ENCODE data around the gene FOXP4.

FOXP4 gene

DNA sequence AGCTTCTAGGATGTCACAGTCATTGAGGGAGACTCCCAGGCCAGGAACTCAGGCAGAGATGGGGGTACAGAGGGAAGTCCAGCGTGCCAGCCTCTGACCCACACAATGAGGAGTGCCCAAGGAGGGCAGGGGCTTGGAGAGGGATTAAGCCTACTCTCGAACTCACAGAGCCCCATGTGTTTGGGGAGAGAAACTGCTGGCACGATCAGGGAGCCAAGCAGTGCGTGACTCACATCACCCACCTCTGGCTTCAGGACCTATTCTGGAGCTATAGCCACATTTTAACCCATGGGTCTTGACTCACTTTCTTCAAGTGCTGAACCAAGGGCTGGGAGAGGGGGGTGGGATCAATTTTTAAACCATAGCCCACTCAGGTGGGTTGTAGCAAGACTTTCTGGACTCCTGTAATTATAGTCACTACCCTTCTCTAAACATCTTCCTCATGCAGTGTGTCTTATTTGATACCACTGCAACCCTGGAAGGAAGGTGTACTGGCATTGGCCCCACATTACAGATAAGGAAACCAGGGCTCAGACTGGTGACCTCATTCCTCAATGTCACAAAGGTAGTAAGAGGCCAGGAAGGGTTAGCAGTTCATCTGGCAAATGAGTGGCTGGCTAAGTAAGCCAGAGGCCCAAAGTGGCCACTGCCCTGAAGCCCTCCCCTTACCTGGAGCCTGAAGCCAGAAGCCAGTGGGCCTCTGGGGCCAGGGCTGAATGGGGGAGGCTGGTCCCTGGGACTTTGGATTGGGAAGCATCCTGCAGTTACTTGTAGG is 12.0 kb downstream of the FOXP4 start:
- DNase-seq (ENCODE audit: insufficient read length, low spot score) (no peak), FAIRE-seq (no peak)
- no peak for TF ChIP-seq POLR2A (IDR thresholded peaks at IDR 0.05; ENCODE audit: low read depth, low read length)

DNA sequence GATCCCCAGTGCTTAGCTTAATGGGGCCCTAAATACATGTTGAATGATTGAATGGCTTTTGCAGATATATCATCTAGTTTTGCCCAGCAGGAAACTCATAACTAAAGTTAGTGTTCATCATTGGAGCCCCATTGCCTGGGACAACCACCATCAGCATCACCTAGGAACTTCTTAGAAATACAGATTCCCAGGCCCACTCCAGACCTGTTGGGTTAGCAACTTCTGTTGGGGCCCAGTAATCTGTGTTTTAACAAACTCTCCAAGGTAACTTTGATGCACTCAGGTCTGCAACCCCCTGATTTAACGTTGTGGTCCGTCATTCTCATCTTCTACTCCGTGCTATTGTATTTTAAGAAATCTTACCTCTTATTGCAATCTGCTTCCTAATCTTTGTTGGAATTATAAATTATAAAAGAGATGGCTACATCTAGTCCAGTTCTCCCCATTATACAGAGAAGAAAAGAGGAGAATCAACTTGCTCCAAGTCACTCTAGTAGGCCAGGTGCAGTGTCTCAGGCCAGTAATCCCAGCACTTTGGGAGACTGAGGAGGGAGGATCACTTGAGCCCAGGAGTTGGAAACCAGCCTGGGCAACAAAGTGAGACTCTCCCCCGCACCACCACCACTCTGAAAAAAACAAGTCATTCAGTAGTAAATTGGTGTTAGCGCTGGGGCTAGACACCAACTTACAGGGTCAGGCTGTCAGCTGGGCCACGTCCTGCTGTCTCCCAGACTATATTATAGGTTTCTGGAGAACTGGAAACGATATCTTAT is 13.7 kb downstream of the FOXP4 start:
- FAIRE-seq (no peak), DNase-seq (ENCODE audit: insufficient read length, low spot score) (no peak)
- no peak for TF ChIP-seq POLR2A (IDR thresholded peaks at IDR 0.05; ENCODE audit: low read depth, low read length)

DNA sequence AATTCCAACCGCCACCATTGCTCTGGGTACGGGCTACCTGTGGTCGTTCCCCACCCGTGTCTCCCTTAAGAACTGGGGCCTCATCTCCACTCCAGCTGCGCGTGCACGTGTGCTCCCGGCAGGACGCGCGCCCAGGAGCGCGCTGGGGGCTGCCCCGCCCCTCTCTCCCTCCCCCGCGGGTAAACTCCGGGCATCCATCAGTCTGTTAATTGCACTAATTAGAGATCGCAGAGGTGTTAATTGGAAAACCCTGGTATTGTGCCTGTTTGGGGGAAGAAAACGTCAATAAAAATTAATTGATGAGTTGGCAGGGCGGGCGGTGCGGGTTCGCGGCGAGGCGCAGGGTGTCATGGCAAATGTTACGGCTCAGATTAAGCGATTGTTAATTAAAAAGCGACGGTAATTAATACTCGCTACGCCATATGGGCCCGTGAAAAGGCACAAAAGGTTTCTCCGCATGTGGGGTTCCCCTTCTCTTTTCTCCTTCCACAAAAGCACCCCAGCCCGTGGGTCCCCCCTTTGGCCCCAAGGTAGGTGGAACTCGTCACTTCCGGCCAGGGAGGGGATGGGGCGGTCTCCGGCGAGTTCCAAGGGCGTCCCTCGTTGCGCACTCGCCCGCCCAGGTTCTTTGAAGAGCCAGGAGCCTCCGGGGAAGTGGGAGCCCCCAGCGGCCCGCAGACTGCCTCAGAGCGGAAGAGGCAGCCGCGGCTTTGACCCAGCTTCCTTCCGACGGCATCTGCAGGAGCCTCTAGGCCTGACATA is 14.4 kb downstream of the FOXP4 start:
- no peak for TF ChIP-seq POLR2A (IDR thresholded peaks at IDR 0.05; ENCODE audit: low read depth, low read length)
- DNase-seq (ENCODE audit: insufficient read length, low spot score) (no peak), FAIRE-seq (no peak)

DNA sequence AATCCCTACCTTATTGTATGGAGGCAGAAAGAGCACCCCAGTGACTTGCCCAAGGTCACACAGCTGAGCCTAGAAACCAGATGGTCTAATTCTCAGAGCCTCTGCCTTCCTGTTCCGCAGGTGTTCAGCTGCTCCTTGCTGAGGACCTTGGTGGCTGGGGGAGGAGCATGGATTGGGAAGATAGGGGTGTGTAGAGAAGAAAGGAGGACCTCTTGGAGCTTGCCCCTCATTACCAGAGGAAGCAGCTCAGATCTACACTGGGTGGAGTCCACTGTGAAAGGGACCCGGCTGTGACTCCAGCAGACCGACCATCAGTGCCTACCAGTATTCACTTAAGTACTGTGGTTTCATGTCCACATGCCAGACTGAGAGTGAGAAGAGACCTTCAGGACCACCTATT is 15.2 kb downstream of the FOXP4 start:
- FAIRE-seq (no peak), DNase-seq (ENCODE audit: insufficient read length, low spot score) (no peak)
- TF ChIP-seq POLR2A (IDR thresholded peaks at IDR 0.05; ENCODE audit: low read depth, low read length): no peak

DNA sequence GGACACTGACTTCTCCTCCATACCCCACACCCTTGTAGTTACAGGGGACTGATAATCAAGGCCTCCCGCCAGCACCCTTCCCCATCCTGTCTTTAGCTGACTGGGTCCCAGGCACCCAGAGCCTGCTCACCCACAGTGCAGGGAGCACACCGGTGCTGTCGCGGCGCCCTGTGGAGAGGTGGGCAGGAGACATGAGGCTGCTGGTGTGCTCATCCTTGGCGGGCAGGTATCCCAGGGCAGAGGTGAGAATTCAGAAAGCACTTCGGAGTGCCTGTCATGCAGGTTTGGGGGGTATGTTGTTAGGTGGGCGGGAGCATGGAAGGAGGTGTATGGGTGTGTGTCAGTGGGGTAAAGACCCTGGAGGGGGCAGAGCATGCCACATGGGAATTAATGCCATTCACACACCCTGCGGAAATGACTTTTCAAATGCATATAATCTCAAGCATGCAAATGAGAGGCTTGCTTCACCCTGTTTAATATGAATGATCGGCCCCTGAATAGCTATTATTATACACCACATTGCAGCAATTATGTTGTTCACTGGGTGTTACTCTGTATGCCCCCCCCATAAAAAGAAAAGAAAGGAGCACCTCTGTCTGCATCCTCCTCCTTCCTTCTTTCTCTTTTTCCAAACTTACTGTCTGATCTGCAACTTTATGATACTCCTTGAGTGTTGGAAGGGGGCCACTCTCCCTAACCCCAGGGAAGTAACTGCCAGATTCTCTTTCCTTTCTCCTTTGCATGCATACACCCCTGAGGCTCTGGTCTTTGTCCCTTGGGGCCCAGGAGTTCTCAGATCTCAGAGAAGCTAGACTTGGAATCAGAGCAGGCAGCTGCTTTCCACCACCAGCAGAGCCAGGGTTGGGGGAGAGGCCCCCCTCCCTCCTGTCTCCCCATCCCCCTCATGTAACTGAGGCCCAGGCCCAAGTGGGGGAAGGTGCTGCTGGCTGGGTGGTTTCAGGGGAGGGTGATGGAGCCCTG is 16.0 kb downstream of the FOXP4 start:
- no peak for TF ChIP-seq POLR2A (IDR thresholded peaks at IDR 0.05; ENCODE audit: low read depth, low read length)
- DNase-seq (ENCODE audit: insufficient read length, low spot score) (no peak), FAIRE-seq (no peak)

DNA sequence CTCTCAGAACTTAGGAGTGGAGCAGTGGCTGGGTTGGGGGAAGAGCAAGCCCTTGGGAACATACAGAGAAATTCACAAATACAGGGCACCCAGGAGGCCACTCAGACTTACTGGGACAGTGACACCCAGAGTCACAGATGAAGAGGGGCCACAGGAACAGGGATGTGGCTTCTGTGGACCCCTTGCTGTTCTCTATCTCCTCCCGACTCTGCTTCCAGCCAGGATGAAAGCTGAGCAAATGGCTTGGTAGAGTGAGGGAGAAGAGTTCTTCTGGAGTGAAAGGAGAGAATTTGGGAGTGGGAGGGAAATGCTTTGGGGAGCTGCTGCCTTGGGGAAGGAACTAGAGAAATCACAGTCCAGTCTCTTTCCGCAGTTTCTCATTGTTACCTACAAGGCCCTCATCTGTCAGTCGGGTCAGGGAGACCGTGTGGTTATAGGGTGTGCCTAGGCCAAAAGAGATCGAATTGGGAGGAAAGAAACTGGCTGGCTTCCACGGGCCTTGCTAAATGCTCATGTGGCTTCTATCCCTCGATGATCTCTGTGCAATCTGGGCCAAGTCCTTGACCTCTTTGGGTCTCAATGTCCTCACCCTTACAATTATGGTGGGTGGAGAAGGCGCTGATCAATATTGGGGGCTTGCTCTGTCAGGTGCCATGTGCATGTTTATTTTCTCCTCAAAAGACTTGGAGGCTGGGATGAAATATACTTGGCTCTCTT is 17.0 kb downstream of the FOXP4 start:
- TF ChIP-seq POLR2A (IDR thresholded peaks at IDR 0.05; ENCODE audit: low read depth, low read length): no peak
- FAIRE-seq (no peak), DNase-seq (ENCODE audit: insufficient read length, low spot score) (no peak)

DNA sequence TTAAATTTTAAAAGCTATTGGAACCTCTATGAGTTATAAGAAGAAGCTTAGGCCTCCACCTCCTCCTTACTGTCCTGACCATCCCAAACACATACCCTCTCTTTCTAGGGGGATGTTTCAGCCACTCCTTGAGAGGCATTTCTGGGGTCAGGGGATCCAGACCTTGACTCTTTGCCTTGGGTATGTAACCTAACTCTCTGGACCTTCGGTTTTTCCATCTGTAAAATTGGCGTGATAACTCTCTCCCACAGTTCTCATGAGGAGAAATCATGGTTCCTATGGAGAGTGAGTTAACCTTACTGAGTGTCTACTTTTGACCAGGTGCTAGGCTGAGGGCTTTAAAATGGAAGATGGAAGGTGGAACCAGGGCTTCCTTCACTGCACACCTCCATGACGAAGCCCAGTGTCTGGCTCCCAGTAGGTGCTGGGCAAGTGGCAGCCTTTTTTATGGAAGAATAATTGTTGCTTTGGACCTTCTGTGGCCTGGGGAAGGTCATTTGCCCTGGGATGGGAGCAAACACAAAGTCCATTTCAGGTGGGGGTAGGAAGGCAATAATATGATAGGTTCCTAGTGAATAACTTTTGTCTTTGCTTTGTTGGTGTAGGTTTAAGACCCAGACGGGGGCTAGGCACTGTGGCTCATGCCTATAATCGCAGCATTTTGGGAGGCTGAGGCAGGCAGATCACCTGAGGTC is 18.4 kb downstream of the FOXP4 start:
- no peak for TF ChIP-seq POLR2A (IDR thresholded peaks at IDR 0.05; ENCODE audit: low read depth, low read length)
- DNase-seq (ENCODE audit: insufficient read length, low spot score) (no peak), FAIRE-seq (no peak)

DNA sequence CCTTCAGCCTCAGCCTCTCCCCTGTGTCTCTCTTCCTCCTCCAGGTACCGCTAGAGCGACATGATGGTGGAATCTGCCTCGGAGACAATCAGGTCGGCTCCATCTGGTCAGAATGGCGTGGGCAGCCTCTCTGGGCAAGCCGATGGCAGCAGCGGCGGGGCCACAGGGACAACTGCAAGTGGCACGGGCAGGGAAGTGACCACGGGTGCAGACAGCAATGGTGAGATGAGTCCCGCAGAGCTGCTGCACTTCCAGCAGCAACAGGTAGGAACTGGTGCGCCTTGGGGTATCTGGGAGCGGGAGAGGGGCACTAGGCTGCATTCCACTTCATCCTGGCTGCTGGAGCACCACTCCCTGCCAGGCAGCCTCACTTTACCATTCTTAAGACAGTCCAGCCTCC is 19.5 kb downstream of the FOXP4 start:
- no peak for DNase-seq (ENCODE audit: insufficient read length, low spot score)
- no peak for TF ChIP-seq POLR2A (IDR thresholded peaks at IDR 0.05; ENCODE audit: low read depth, low read length)
- FAIRE-seq: no peak

DNA sequence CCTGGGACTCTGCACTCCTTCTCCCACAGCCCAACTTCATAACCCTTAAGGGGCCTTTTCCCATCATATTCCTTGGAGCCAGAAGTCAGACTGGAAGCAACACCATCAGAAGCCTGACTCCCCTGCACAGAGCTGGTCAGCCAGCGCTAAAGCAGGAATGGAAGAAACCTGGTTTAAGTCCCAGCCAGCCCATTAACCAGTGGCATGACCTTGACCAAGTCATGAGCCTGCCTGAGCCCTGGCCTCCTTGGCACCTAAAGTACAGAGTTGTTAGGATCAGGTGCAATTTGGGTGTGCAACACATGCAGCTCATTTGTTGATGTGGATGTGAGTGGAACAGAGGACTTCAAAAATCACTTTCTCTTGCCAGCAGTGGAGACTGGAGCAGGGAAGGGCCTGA is 20.8 kb downstream of the FOXP4 start:
- no peak for DNase-seq (ENCODE audit: insufficient read length, low spot score)
- no peak for FAIRE-seq
- no peak for TF ChIP-seq POLR2A (IDR thresholded peaks at IDR 0.05; ENCODE audit: low read depth, low read length)

DNA sequence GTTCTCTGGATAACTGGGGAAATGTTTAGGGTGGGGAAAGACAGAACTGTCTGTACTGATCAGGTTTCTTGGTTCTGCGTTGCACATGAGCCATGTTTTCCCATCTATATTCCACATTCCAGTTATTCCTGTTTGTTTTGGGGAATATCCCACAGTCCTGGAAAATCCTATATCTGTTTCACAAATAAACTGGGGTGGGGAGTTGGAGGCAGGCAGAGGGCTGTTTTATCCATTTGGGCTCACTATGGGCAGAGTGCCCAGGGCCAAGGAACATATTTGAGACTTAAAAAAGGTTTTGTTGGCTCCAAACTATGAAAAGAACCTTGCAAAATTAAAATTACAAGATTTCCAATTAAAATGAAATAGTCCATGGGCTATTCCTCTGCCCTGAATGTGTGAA is 21.5 kb downstream of the FOXP4 start:
- FAIRE-seq (no peak), DNase-seq (ENCODE audit: insufficient read length, low spot score) (no peak)
- no peak for TF ChIP-seq POLR2A (IDR thresholded peaks at IDR 0.05; ENCODE audit: low read depth, low read length)

DNA sequence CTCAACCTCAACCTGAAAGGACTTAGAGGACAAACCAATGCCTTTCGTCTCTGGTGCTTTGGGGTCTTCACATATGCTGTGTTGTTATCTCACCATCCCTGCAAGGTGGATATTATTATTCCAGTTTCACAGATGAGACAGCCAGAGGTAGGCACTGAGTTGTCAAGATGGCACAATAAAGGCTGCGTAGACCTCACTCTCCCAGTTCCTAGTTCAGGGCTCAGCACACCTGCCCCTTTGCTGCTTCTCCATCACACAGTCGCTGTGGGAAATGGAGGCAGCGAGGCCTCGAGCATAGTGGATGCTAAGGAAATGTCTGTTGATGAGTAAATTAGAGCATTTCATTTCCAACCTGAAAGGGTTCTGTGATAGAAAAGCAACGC is 22.0 kb downstream of the FOXP4 start:
- DNase-seq (ENCODE audit: insufficient read length, low spot score): no peak
- no peak for FAIRE-seq
- no peak for TF ChIP-seq POLR2A (IDR thresholded peaks at IDR 0.05; ENCODE audit: low read depth, low read length)
